GM23338 (cell line): Measurements from ENCODE around the gene ZNF202. TPM values are rescaled to one million over a fixed set of nuclear protein-coding genes. Genes with fewer than 3 reads are reported as not detected.

Experiments
- ATAC-seq: fragments of 200-7000 bp; cut with Tn5 transposase; 3 replicates; pipeline ENCODE4 v1.9.1; 2020
- DNase-seq: peaks from one replicate; pipeline ENCODE4 v3.0.0-alpha.2; 2015; ENCODE audit warnings: low spot score
- H2AFZ ChIP-seq: fragments of 200-600 bp; sonication (generic); 2 replicates; pipeline ENCODE4 v1.8.0; 2016; ENCODE audit warnings: antibody characterized with exemption, mild to moderate bottlenecking, moderate library complexity
- H3F3A ChIP-seq: fragments of 200-600 bp; sonication (generic); replicated peaks from 2 replicates; pipeline ENCODE4 v1.8.0; 2017; ENCODE audit warnings: antibody characterized with exemption, mixed run types, low read depth
- H3K27ac ChIP-seq: fragments of 200-600 bp; sonication (generic); 2 replicates; pipeline ENCODE4 v1.6.1; 2016; ENCODE audit warnings: low read depth
- H3K27me3 ChIP-seq: fragments of 200-600 bp; sonication (generic); 2 replicates; pipeline ENCODE4 v1.8.0; 2016; ENCODE audit warnings: mild to moderate bottlenecking, mixed run types, moderate library complexity; ENCODE audit not compliant: insufficient read depth
- H3K36me3 ChIP-seq: fragments of 200-600 bp; sonication (generic); 2 replicates; pipeline ENCODE4 v1.8.0; 2016; ENCODE audit warnings: mild to moderate bottlenecking; ENCODE audit not compliant: insufficient read depth
- H3K4me1 ChIP-seq: fragments of 200-600 bp; sonication (generic); 2 replicates; pipeline ENCODE4 v1.8.0; 2016; ENCODE audit warnings: mild to moderate bottlenecking, moderate library complexity; ENCODE audit not compliant: insufficient read depth
- H3K4me2 ChIP-seq: fragments of 200-600 bp; sonication (generic); 2 replicates; pipeline ENCODE4 v1.7.1; 2017; ENCODE audit warnings: mixed run types
- H3K4me3 ChIP-seq: fragments of 200-600 bp; sonication (generic); 2 replicates; pipeline ENCODE4 v1.6.1; 2016; ENCODE audit warnings: mixed run types
- H3K79me2 ChIP-seq: fragments of 200-600 bp; sonication (generic); replicated peaks from 2 replicates; pipeline ENCODE4 v1.8.0; 2017; ENCODE audit warnings: mild to moderate bottlenecking; ENCODE audit not compliant: insufficient read depth
- H3K9me2 ChIP-seq: fragments of 200-600 bp; sonication (generic); 2 replicates; pipeline ENCODE4 v1.8.0; 2017; ENCODE audit not compliant: insufficient read depth
- H4K20me1 ChIP-seq: fragments of 200-600 bp; sonication (generic); replicated peaks from 2 replicates; pipeline ENCODE4 v1.8.0; 2017; ENCODE audit warnings: mild to moderate bottlenecking; ENCODE audit not compliant: insufficient read depth
- H3K27ac Mint-ChIP-seq: 2 replicates; pipeline ENCODE4 v1.8.0; 2020; ENCODE audit warnings: inconsistent platforms, mild to moderate bottlenecking, moderate library complexity, mixed read lengths
- H3K27me3 Mint-ChIP-seq: 3 replicates; pipeline ENCODE4 v1.8.0; 2022; ENCODE audit warnings: low read depth, mild to moderate bottlenecking, moderate library complexity, mixed read lengths, inconsistent platforms; ENCODE audit not compliant: insufficient read depth, poor library complexity
- H3K36me3 Mint-ChIP-seq: 3 replicates; pipeline ENCODE4 v1.8.0; 2021; ENCODE audit warnings: low read depth, mild to moderate bottlenecking, inconsistent platforms, moderate library complexity, mixed read lengths
- H3K4me1 Mint-ChIP-seq: 3 replicates; pipeline ENCODE4 v1.8.0; 2020; ENCODE audit warnings: mild to moderate bottlenecking, inconsistent platforms, mixed read lengths
- H3K4me3 Mint-ChIP-seq: 3 replicates; pipeline ENCODE4 v1.8.0; 2021; ENCODE audit warnings: moderate library complexity, mild to moderate bottlenecking, inconsistent platforms, mixed read lengths
- H3K9me3 Mint-ChIP-seq: 3 replicates; pipeline ENCODE4 v1.8.0; 2020; ENCODE audit warnings: moderate library complexity, mild to moderate bottlenecking, inconsistent platforms, mixed read lengths
- CREB1 ChIP-seq: fragments of 250-450 bp; sonication (Bioruptor Pico); IDR thresholded peaks from 2 replicates; pipeline ENCODE4 v1.5.0; 2020; ENCODE audit warnings: low read depth, mild to moderate bottlenecking, moderate library complexity
- CTCF ChIP-seq, 2 experiments: fragments of 200-600 bp in 1 of 2; sonication (generic) in 1 of 2; conservative IDR thresholded peaks; 2 replicates each; pipeline versions ENCODE4 v1.5.1 to v1.6.1; 2016 to 2017; ENCODE audit warnings: antibody characterized with exemption in 2 of 2, low read depth in 2 of 2, mild to moderate bottlenecking in 2 of 2, moderate library complexity in 1 of 2
- EZH2 ChIP-seq: fragments of 200-600 bp; sonication (generic); IDR thresholded peaks from one replicate; pipeline ENCODE4 v1.8.0; 2017; ENCODE audit warnings: antibody characterized with exemption, mild to moderate bottlenecking, low read depth; ENCODE audit not compliant: unreplicated experiment
- EZH2phosphoT487 ChIP-seq: fragments of 200-600 bp; sonication (generic); IDR thresholded peaks from one replicate; pipeline ENCODE4 v1.8.1; 2018; ENCODE audit warnings: antibody characterized with exemption; ENCODE audit not compliant: unreplicated experiment
- JUNB ChIP-seq: IDR thresholded peaks from one replicate; pipeline ENCODE4 v1.6.1; 2016; ENCODE audit warnings: antibody characterized with exemption; ENCODE audit not compliant: unreplicated experiment
- NANOG ChIP-seq: IDR thresholded peaks from 2 replicates; pipeline ENCODE4 v1.6.1; 2016; ENCODE audit warnings: antibody characterized with exemption, borderline replicate concordance
- POLR2AphosphoS5 ChIP-seq: IDR thresholded peaks from 2 replicates; pipeline ENCODE4 v1.6.1; 2016; ENCODE audit warnings: antibody characterized with exemption, low read depth
- REST ChIP-seq: IDR thresholded peaks from one replicate; pipeline ENCODE4 v1.6.1; 2018; ENCODE audit warnings: antibody characterized with exemption; ENCODE audit not compliant: unreplicated experiment
- STAT1 ChIP-seq: IDR thresholded peaks from one replicate; pipeline ENCODE4 v1.6.1; 2016; ENCODE audit warnings: antibody characterized with exemption; ENCODE audit not compliant: unreplicated experiment
- ZNF114 ChIP-seq: fragments of 250-450 bp; sonication (Bioruptor Pico); IDR thresholded peaks from 2 replicates; pipeline ENCODE4 v1.5.0; 2020; ENCODE audit warnings: mild to moderate bottlenecking, moderate library complexity
- ZNF331 ChIP-seq: fragments of 250-450 bp; sonication (Bioruptor Pico); IDR thresholded peaks from 2 replicates; pipeline ENCODE4 v1.5.0; 2020; ENCODE audit warnings: low read depth, mild to moderate bottlenecking, moderate library complexity
- polyA plus RNA-seq: library from polyadenylated mRNA; unstranded; fragments of >200 nt; fragmentation: Nextera tagmentation; extraction: Ambion mirVana; gene quantifications from 2 replicates; pipeline ENCODE4 v1.2.1, GENCODE V29; 2016
- total RNA-seq: library from RNA; depleted of rRNA; stranded (reverse); fragments of >200 nt; shearing (Covaris generic); gene quantifications from 2 replicates; pipeline ENCODE4 v1.2.3, GENCODE V29; 2014
- TF ChIP-seq, protein P1 (sequence below): fragments of 250-450 bp; sonication (Bioruptor Pico); IDR thresholded peaks from 2 replicates; pipeline ENCODE4 v1.5.0; 2020; ENCODE audit warnings: mild to moderate bottlenecking, moderate library complexity
- TF ChIP-seq, protein P2 (sequence below): IDR thresholded peaks from 2 replicates; pipeline ENCODE4 v1.6.1; 2016; ENCODE audit warnings: antibody characterized with exemption

Gene ZNF202
- total and polyA plus RNA-seq, 2 experiments from 2014 or later, result 18.2 to 36.7 TPM

GRCh38 chr11:123757976-123758375, 16.5 kb upstream of the ZNF202 start:
- TF ChIP-seq JUNB, result no peak
- TF ChIP-seq CTCF (conservative IDR thresholded peaks at IDR 0.05; ENCODE audit: low read depth in 2 of 2), result no peak
- TF ChIP-seq ZNF331, result no peak
- TF ChIP-seq EZH2phosphoT487, result no peak
- TF ChIP-seq, protein P1, sequence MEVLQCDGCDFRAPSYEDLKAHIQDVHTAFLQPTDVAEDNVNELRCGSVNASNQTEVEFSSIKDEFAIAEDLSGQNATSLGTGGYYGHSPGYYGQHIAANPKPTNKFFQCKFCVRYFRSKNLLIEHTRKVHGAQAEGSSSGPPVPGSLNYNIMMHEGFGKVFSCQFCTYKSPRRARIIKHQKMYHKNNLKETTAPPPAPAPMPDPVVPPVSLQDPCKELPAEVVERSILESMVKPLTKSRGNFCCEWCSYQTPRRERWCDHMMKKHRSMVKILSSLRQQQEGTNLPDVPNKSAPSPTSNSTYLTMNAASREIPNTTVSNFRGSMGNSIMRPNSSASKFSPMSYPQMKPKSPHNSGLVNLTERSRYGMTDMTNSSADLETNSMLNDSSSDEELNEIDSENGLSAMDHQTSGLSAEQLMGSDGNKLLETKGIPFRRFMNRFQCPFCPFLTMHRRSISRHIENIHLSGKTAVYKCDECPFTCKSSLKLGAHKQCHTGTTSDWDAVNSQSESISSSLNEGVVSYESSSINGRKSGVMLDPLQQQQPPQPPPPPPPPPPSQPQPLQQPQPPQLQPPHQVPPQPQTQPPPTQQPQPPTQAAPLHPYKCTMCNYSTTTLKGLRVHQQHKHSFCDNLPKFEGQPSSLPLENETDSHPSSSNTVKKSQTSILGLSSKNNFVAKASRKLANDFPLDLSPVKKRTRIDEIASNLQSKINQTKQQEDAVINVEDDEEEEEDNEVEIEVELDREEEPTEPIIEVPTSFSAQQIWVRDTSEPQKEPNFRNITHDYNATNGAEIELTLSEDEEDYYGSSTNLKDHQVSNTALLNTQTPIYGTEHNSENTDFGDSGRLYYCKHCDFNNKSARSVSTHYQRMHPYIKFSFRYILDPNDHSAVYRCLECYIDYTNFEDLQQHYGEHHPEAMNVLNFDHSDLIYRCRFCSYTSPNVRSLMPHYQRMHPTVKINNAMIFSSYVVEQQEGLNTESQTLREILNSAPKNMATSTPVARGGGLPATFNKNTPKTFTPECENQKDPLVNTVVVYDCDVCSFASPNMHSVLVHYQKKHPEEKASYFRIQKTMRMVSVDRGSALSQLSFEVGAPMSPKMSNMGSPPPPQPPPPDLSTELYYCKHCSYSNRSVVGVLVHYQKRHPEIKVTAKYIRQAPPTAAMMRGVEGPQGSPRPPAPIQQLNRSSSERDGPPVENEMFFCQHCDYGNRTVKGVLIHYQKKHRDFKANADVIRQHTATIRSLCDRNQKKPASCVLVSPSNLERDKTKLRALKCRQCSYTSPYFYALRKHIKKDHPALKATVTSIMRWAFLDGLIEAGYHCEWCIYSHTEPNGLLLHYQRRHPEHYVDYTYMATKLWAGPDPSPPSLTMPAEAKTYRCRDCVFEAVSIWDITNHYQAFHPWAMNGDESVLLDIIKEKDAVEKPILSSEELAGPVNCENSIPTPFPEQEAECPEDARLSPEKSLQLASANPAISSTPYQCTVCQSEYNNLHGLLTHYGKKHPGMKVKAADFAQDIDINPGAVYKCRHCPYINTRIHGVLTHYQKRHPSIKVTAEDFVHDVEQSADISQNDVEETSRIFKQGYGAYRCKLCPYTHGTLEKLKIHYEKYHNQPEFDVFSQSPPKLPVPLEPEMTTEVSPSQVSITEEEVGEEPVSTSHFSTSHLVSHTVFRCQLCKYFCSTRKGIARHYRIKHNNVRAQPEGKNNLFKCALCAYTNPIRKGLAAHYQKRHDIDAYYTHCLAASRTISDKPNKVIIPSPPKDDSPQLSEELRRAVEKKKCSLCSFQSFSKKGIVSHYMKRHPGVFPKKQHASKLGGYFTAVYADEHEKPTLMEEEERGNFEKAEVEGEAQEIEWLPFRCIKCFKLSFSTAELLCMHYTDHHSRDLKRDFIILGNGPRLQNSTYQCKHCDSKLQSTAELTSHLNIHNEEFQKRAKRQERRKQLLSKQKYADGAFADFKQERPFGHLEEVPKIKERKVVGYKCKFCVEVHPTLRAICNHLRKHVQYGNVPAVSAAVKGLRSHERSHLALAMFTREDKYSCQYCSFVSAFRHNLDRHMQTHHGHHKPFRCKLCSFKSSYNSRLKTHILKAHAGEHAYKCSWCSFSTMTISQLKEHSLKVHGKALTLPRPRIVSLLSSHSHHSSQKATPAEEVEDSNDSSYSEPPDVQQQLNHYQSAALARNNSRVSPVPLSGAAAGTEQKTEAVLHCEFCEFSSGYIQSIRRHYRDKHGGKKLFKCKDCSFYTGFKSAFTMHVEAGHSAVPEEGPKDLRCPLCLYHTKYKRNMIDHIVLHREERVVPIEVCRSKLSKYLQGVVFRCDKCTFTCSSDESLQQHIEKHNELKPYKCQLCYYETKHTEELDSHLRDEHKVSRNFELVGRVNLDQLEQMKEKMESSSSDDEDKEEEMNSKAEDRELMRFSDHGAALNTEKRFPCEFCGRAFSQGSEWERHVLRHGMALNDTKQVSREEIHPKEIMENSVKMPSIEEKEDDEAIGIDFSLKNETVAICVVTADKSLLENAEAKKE (CRISPR knock-in tag), result no peak
- TF ChIP-seq EZH2, result no peak
- TF ChIP-seq ZNF114 (CRISPR knock-in tag), result no peak
- TF ChIP-seq STAT1, result no peak
- TF ChIP-seq POLR2AphosphoS5, result no peak
- no peak for TF ChIP-seq NANOG
- TF ChIP-seq REST, result no peak
- TF ChIP-seq, protein P2, sequence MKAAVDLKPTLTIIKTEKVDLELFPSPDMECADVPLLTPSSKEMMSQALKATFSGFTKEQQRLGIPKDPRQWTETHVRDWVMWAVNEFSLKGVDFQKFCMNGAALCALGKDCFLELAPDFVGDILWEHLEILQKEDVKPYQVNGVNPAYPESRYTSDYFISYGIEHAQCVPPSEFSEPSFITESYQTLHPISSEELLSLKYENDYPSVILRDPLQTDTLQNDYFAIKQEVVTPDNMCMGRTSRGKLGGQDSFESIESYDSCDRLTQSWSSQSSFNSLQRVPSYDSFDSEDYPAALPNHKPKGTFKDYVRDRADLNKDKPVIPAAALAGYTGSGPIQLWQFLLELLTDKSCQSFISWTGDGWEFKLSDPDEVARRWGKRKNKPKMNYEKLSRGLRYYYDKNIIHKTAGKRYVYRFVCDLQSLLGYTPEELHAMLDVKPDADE, result no peak
- TF ChIP-seq CREB1, result no peak
- DNase-seq, result no peak
- H3K4me1 ChIP-seq, result no peaks in the 10 kb centered on the region
- H3K9me2 ChIP-seq, result no peaks in the 10 kb centered on the region
- peaks cover 28% of the 10 kb centered on the region for H3K36me3 Mint-ChIP-seq
- no peak for ATAC-seq
- H3K4me2 ChIP-seq, result no peak overlapping the region
- no peaks in the 10 kb centered on the region for H3F3A ChIP-seq
- H3K4me3 Mint-ChIP-seq, result no peak overlapping the region
- peaks cover 11% of the 10 kb centered on the region for H3K4me1 Mint-ChIP-seq
- H3K4me3 ChIP-seq, result no peak overlapping the region
- no peak overlapping the region for H3K27ac Mint-ChIP-seq
- H3K79me2 ChIP-seq, result no peaks in the 10 kb centered on the region
- peaks cover 24% of the 10 kb centered on the region for H3K9me3 Mint-ChIP-seq
- no peaks in the 10 kb centered on the region for H3K27me3 Mint-ChIP-seq
- no peaks in the 10 kb centered on the region for H4K20me1 ChIP-seq
- H3K36me3 ChIP-seq, result peaks cover 6% of the 10 kb centered on the region; the same call in 1 of the 2 replicates
- no peaks in the 10 kb centered on the region for H3K27me3 ChIP-seq
- no peak overlapping the region for H2AFZ ChIP-seq
- no peak overlapping the region for H3K27ac ChIP-seq
